ENCODE data around the gene SOX12. TPM values are rescaled to one million over a fixed set of nuclear protein-coding genes. Genes with fewer than 3 reads are reported as not detected.

SOX12 gene
- total RNA-seq, 1 experiment from 2014 or later = 59.1 TPM

DNA sequence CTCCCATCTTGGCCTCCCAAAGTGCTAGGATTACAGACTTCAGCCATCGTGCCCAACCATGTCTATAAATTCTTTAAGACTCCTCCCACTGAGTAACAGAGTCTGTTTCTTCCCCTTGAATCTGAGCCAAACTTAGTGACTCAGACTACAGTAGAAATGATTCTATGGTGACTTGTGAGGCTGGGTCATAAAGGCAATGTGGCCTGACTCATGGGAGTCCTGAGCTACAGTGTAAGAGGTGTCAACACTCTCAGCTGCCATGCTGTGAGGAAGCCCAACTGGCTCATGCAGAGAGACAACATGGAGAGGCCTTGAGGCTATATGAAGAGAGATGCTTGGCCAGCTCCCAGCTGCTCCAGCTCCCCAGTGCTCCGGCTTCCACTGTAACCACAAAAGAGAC, 16.3 kb downstream of the SOX12 start:
- no peak for TF ChIP-seq ATF1 (CRISPR knock-in tag; IDR thresholded peaks at IDR 0.05)
- no peak for TF ChIP-seq KAT7 (CRISPR knock-in tag; IDR thresholded peaks at IDR 0.05; ENCODE audit: borderline replicate concordance)
- TF ChIP-seq ZNF423 (CRISPR knock-in tag; IDR thresholded peaks at IDR 0.05) = no peak
- TF ChIP-seq, protein P1, sequence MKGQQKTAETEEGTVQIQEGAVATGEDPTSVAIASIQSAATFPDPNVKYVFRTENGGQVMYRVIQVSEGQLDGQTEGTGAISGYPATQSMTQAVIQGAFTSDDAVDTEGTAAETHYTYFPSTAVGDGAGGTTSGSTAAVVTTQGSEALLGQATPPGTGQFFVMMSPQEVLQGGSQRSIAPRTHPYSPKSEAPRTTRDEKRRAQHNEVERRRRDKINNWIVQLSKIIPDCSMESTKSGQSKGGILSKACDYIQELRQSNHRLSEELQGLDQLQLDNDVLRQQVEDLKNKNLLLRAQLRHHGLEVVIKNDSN (CRISPR knock-in tag; IDR thresholded peaks at IDR 0.05) = no peak
- TF ChIP-seq, protein P2, sequence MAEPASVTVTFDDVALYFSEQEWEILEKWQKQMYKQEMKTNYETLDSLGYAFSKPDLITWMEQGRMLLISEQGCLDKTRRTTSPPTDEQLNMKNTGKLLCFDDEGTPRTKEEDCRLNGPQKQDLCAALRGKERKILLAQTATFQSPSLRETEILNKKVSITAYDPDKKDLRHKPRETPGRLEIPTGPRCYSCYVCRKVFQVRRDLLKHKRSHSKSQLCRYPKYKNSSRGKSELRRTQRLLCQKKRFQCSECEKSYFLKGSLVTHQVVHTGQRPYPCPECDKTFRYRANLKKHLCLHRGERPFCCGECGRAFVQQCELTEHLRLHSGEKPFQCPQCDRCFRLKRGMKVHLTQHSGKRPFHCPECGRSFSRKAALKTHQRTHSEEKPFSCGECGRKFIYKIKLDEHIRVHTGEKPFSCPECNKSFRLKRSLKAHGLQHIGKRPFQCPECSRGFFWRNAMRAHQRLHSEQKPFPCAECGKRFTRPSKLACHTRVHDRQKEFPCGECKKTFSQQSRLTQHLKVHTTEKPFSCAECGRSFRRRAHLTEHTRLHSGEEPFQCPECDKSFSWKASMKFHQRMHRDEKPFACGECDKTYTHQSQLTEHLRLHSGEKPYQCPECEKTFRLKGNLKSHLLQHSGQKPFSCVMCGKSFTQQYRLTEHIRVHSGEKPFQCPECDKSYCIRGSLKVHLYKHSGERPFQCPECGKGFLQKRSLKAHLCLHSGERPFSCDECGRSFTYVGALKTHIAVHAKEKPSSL (CRISPR knock-in tag; conservative IDR thresholded peaks at IDR 0.05) = no peak
- H3K27me3 Mint-ChIP-seq (ENCODE audit: low read depth) = peaks cover 71% of the 10 kb centered on the region
- no peak overlapping the region for H3K27ac Mint-ChIP-seq
- DNase-seq (ENCODE audit: low spot score) (no peak), ATAC-seq (no peak)
- H3K9me3 Mint-ChIP-seq = no peaks in the 10 kb centered on the region; the same call in 1 of the 2 replicates
- no peak overlapping the region for H3K4me3 Mint-ChIP-seq
- H3K36me3 Mint-ChIP-seq = no peaks in the 10 kb centered on the region
- ChIA-PET POLR2A (no interaction called here), CTCF (interaction anchor here (0.9 to 2.0 kb wide), 2 partner anchors 11 to 13 kb away, joined by 4 to 11 read pairs; no protein-coding TSS in a partner anchor)
- H3K4me1 Mint-ChIP-seq = peaks cover 5% of the 10 kb centered on the region

DNA sequence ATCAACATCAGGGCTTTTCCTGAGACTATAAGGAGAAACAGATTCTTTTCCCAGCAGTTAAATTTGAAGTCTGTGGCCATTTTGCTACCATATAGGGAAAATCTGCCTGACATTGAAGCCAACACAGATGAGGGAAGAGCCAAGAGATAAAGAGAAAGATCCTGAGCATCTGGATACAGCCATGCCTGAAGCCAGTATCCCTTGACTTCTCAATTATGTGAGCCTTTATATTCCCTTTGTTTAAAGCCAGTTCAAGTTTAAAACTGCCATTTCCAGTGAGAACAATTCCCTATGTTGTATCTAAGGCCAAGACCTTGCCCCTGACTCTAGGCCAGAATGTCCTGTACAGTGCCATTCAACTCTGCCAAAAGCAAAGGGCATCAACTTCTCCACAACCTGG, 17.8 kb downstream of the SOX12 start:
- ChIA-PET POLR2A (no interaction called here), CTCF (interaction anchor here (2.0 kb wide), 1 partner anchor 12 kb away, joined by 11 read pairs; no protein-coding TSS in a partner anchor)
- Mint-ChIP-seq H3K9me3 (no peaks in the 10 kb centered on the region; the same call in 1 of the 2 replicates), H3K4me3 (no peak overlapping the region), H3K36me3 (no peaks in the 10 kb centered on the region), H3K4me1 (peaks cover 5% of the 10 kb centered on the region), H3K27ac (no peak overlapping the region), H3K27me3 (ENCODE audit: low read depth) (peaks cover 58% of the 10 kb centered on the region)
- DNase-seq (ENCODE audit: low spot score) (no peak), ATAC-seq (no peak)
- TF ChIP-seq, protein P3, sequence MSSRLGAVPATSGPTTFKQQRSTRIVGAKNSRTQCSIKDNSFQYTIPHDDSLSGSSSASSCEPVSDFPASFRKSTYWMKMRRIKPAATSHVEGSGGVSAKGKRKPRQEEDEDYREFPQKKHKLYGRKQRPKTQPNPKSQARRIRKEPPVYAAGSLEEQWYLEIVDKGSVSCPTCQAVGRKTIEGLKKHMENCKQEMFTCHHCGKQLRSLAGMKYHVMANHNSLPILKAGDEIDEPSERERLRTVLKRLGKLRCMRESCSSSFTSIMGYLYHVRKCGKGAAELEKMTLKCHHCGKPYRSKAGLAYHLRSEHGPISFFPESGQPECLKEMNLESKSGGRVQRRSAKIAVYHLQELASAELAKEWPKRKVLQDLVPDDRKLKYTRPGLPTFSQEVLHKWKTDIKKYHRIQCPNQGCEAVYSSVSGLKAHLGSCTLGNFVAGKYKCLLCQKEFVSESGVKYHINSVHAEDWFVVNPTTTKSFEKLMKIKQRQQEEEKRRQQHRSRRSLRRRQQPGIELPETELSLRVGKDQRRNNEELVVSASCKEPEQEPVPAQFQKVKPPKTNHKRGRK (CRISPR knock-in tag; IDR thresholded peaks at IDR 0.05; ENCODE audit: borderline replicate concordance) = no peak
- TF ChIP-seq JUN (CRISPR knock-in tag; IDR thresholded peaks at IDR 0.05) = no peak
- TF ChIP-seq, protein P4, sequence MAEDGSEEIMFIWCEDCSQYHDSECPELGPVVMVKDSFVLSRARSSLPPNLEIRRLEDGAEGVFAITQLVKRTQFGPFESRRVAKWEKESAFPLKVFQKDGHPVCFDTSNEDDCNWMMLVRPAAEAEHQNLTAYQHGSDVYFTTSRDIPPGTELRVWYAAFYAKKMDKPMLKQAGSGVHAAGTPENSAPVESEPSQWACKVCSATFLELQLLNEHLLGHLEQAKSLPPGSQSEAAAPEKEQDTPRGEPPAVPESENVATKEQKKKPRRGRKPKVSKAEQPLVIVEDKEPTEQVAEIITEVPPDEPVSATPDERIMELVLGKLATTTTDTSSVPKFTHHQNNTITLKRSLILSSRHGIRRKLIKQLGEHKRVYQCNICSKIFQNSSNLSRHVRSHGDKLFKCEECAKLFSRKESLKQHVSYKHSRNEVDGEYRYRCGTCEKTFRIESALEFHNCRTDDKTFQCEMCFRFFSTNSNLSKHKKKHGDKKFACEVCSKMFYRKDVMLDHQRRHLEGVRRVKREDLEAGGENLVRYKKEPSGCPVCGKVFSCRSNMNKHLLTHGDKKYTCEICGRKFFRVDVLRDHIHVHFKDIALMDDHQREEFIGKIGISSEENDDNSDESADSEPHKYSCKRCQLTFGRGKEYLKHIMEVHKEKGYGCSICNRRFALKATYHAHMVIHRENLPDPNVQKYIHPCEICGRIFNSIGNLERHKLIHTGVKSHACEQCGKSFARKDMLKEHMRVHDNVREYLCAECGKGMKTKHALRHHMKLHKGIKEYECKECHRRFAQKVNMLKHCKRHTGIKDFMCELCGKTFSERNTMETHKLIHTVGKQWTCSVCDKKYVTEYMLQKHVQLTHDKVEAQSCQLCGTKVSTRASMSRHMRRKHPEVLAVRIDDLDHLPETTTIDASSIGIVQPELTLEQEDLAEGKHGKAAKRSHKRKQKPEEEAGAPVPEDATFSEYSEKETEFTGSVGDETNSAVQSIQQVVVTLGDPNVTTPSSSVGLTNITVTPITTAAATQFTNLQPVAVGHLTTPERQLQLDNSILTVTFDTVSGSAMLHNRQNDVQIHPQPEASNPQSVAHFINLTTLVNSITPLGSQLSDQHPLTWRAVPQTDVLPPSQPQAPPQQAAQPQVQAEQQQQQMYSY (CRISPR knock-in tag; IDR thresholded peaks at IDR 0.05) = no peak
- no peak for TF ChIP-seq TEAD4 (CRISPR knock-in tag; IDR thresholded peaks at IDR 0.05)
- TF ChIP-seq, protein P5, sequence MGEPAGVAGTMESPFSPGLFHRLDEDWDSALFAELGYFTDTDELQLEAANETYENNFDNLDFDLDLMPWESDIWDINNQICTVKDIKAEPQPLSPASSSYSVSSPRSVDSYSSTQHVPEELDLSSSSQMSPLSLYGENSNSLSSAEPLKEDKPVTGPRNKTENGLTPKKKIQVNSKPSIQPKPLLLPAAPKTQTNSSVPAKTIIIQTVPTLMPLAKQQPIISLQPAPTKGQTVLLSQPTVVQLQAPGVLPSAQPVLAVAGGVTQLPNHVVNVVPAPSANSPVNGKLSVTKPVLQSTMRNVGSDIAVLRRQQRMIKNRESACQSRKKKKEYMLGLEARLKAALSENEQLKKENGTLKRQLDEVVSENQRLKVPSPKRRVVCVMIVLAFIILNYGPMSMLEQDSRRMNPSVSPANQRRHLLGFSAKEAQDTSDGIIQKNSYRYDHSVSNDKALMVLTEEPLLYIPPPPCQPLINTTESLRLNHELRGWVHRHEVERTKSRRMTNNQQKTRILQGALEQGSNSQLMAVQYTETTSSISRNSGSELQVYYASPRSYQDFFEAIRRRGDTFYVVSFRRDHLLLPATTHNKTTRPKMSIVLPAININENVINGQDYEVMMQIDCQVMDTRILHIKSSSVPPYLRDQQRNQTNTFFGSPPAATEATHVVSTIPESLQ (CRISPR knock-in tag; IDR thresholded peaks at IDR 0.05) = no peak
- TF ChIP-seq NR3C1 (CRISPR knock-in tag; conservative IDR thresholded peaks at IDR 0.05; ENCODE audit: low read depth) = no peak
- TF ChIP-seq SOX15 (CRISPR knock-in tag; IDR thresholded peaks at IDR 0.05) = no peak
- TF ChIP-seq ZNF317 (CRISPR knock-in tag; IDR thresholded peaks at IDR 0.05; ENCODE audit: borderline replicate concordance, low read depth) = no peak
- no peak for TF ChIP-seq ZNF416 (CRISPR knock-in tag; IDR thresholded peaks at IDR 0.05)
- TF ChIP-seq, protein P6, sequence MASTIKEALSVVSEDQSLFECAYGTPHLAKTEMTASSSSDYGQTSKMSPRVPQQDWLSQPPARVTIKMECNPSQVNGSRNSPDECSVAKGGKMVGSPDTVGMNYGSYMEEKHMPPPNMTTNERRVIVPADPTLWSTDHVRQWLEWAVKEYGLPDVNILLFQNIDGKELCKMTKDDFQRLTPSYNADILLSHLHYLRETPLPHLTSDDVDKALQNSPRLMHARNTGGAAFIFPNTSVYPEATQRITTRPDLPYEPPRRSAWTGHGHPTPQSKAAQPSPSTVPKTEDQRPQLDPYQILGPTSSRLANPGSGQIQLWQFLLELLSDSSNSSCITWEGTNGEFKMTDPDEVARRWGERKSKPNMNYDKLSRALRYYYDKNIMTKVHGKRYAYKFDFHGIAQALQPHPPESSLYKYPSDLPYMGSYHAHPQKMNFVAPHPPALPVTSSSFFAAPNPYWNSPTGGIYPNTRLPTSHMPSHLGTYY (CRISPR knock-in tag; IDR thresholded peaks at IDR 0.05) = no peak
- TF ChIP-seq, protein P7, sequence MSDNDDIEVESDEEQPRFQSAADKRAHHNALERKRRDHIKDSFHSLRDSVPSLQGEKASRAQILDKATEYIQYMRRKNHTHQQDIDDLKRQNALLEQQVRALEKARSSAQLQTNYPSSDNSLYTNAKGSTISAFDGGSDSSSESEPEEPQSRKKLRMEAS (CRISPR knock-in tag; IDR thresholded peaks at IDR 0.05) = no peak
- TF ChIP-seq SMAD4 (CRISPR knock-in tag; IDR thresholded peaks at IDR 0.05) = no peak
- TF ChIP-seq, protein P8, sequence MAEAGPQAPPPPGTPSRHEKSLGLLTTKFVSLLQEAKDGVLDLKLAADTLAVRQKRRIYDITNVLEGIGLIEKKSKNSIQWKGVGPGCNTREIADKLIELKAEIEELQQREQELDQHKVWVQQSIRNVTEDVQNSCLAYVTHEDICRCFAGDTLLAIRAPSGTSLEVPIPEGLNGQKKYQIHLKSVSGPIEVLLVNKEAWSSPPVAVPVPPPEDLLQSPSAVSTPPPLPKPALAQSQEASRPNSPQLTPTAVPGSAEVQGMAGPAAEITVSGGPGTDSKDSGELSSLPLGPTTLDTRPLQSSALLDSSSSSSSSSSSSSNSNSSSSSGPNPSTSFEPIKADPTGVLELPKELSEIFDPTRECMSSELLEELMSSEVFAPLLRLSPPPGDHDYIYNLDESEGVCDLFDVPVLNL (CRISPR knock-in tag; IDR thresholded peaks at IDR 0.05; ENCODE audit: borderline replicate concordance, low read depth) = no peak
- TF ChIP-seq, protein P2 (CRISPR knock-in tag; conservative IDR thresholded peaks at IDR 0.05) = no peak

Data from WTC11 (cell line).